GM21367 (cell line): Measurements from ENCODE around the gene CDC14C.

Source experiments
- ATAC-seq: cut with Tn5 transposase; IDR thresholded peaks from one replicate; pipeline ENCODE4 v1.9.1; 2021; ENCODE audit not compliant: unreplicated experiment

The CDC14C gene

GRCh38 chr7:48971173-48971572 is 46.8 kb downstream of the CDC14C start:
- ATAC-seq, result no peak

- no peak for ATAC-seq
Measured at GRCh38 chr7:48976253-48976652, 51.9 kb downstream of the CDC14C start.

DNA sequence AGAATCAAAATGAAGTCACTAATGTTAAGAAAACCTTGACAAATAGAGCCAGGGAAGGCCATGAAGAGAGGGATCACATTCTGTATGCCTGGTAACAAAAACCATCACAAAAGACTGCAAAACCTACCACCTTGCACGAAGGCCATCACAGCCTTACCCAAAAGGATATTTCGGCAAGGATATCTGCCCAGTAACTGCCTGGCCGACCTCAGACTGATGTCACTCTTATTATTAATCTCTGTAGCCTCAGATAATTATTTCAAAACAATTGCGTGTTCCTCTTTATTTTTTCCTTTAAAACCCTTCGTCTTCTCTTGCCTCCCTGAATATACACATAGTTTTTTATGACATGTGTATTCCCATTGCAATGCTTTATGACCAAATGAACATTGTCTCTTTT is 52.5 kb downstream of the CDC14C start:
- no peak for ATAC-seq
